ENCODE data around the gene FGF4. TPM values are rescaled to one million over a fixed set of nuclear protein-coding genes. Genes with fewer than 3 reads are reported as not detected.

The FGF4 gene
- total RNA-seq, 4 donors from 2014 or later = not detected

DNA sequence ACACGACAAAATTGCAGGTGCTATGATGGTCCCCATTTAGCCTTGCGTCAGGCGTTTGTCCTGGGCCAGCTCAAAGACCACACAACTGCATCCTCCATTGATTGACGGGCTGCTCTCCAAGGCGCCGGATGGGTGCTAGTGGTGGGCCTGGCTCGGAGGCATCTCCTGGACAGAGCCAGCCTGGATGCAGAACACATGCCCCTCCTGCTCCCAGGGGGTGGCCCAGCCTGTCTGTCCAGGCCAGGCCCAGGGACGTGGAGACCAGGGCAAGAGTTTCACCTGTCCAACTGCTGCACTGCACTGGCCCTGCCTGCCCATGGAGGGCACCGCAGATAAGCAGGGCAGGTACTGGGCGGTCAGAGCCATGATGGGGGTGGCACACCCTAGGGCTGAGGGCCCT lies 47.9 kb downstream of the FGF4 start:
- Histone ChIP-seq H3K27me3 (peaks cover 0 to 83% (median 2%) of the 10 kb centered on the region in 4 donors), H3K9me3 (no peaks in the 10 kb centered on the region)
- no peak for DNase-seq (ENCODE audit: extremely low spot score)

DNA sequence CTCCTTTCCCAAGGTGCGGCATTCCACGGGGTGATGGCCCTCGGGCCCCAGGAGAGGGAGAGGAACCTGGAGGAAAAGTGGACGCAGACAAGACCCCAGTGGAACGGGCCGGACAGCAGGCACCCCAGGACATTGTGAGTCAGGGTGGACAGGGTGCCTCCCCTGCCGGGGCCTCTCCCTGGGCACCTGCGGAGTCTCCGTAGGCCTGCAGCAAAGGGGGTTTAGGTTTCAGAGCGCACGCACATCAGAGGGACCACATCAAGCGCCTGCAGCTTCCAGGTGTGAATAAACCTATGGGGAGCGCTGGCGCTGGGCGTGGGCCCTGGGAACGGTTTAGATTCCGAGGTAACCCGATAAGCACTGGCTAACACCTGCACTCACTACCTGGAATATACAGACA lies 48.7 kb downstream of the FGF4 start:
- intact Hi-C loops (cut with DNase I) = no loop called here
- H3K4me3 ChIP-seq = no peak overlapping the region
- H3K9me3 ChIP-seq = no peaks in the 10 kb centered on the region
- TF ChIP-seq EP300 (IDR thresholded peaks at IDR 0.05) = no peak
- TF ChIP-seq, protein P1, sequence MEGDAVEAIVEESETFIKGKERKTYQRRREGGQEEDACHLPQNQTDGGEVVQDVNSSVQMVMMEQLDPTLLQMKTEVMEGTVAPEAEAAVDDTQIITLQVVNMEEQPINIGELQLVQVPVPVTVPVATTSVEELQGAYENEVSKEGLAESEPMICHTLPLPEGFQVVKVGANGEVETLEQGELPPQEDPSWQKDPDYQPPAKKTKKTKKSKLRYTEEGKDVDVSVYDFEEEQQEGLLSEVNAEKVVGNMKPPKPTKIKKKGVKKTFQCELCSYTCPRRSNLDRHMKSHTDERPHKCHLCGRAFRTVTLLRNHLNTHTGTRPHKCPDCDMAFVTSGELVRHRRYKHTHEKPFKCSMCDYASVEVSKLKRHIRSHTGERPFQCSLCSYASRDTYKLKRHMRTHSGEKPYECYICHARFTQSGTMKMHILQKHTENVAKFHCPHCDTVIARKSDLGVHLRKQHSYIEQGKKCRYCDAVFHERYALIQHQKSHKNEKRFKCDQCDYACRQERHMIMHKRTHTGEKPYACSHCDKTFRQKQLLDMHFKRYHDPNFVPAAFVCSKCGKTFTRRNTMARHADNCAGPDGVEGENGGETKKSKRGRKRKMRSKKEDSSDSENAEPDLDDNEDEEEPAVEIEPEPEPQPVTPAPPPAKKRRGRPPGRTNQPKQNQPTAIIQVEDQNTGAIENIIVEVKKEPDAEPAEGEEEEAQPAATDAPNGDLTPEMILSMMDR (IDR thresholded peaks at IDR 0.05) = no peak
- TF ChIP-seq POLR2AphosphoS5 (IDR thresholded peaks at IDR 0.05) = no peak
- TF ChIP-seq POLR2A (IDR thresholded peaks at IDR 0.05; ENCODE audit: low read depth) = no peak
- H3K27me3 ChIP-seq = peaks cover 0 to 83% (median 2%) of the 10 kb centered on the region in 4 donors
- no peak for DNase-seq (ENCODE audit: extremely low spot score)
- H3K27ac ChIP-seq (replicated peaks in 1 of 4) = no peak overlapping the region
- 80% methylated on average over 14 of the region's 18 CpGs for WGBS
- no peaks in the 10 kb centered on the region for H3K4me1 ChIP-seq
- H3K36me3 ChIP-seq = no peaks in the 10 kb centered on the region

More for the DNA sequence above, 47.9 kb downstream of the FGF4 start:
- TF ChIP-seq EP300 (IDR thresholded peaks at IDR 0.05) (no peak), POLR2A (IDR thresholded peaks at IDR 0.05; ENCODE audit: low read depth) (no peak), POLR2AphosphoS5 (IDR thresholded peaks at IDR 0.05) (no peak)
- TF ChIP-seq, protein P1 (IDR thresholded peaks at IDR 0.05) = no peak
- WGBS = 88% methylated on average over 8 of the region's 10 CpGs
- no peaks in the 10 kb centered on the region for H3K4me1 ChIP-seq
- intact Hi-C loops (cut with DNase I) = no loop called here
- H3K27ac ChIP-seq (replicated peaks in 1 of 4) = no peak overlapping the region
- H3K4me3 ChIP-seq = no peak overlapping the region
- no peaks in the 10 kb centered on the region for H3K36me3 ChIP-seq

- TF ChIP-seq POLR2AphosphoS5 (IDR thresholded peaks at IDR 0.05) = no peak
- no peak for TF ChIP-seq EP300 (IDR thresholded peaks at IDR 0.05)
- TF ChIP-seq POLR2A (IDR thresholded peaks at IDR 0.05; ENCODE audit: low read depth) = no peak
- TF ChIP-seq, protein P1 (IDR thresholded peaks at IDR 0.05) = no peak
- H3K9me3 ChIP-seq = no peaks in the 10 kb centered on the region
- no peak overlapping the region for H3K27ac ChIP-seq (replicated peaks in 1 of 4)
- intact Hi-C loops (cut with DNase I) = no loop called here
- no peak for DNase-seq (ENCODE audit: extremely low spot score)
- peaks cover 0 to 83% (median 2%) of the 10 kb centered on the region in 4 donors for H3K27me3 ChIP-seq
- no peaks in the 10 kb centered on the region for H3K4me1 ChIP-seq
- H3K4me3 ChIP-seq = no peak overlapping the region
- WGBS = 76% methylated on average over 9 of the region's 9 CpGs
- H3K36me3 ChIP-seq = no peaks in the 10 kb centered on the region
These were observed 49.1 kb downstream of the FGF4 start for GRCh38 chr11:69726019-69726418.

- Histone ChIP-seq H3K4me3 (no peak overlapping the region), H3K36me3 (no peaks in the 10 kb centered on the region), H3K27ac (replicated peaks in 1 of 4) (no peak overlapping the region), H3K9me3 (no peaks in the 10 kb centered on the region), H3K4me1 (no peaks in the 10 kb centered on the region), H3K27me3 (peaks cover 0 to 87% (median 15%) of the 10 kb centered on the region in 4 donors)
- WGBS = 29% methylated on average over 1 of the region's 9 CpGs
- intact Hi-C loops (cut with DNase I) = no loop called here
- no peak for TF ChIP-seq EP300 (IDR thresholded peaks at IDR 0.05)
- TF ChIP-seq, protein P1 (IDR thresholded peaks at IDR 0.05) = no peak
- no peak for TF ChIP-seq POLR2AphosphoS5 (IDR thresholded peaks at IDR 0.05)
- no peak for TF ChIP-seq POLR2A (IDR thresholded peaks at IDR 0.05; ENCODE audit: low read depth)
- DNase-seq (ENCODE audit: extremely low spot score) = no peak
These were observed 53.4 kb downstream of the FGF4 start for GRCh38 chr11:69721745-69722144.

DNA sequence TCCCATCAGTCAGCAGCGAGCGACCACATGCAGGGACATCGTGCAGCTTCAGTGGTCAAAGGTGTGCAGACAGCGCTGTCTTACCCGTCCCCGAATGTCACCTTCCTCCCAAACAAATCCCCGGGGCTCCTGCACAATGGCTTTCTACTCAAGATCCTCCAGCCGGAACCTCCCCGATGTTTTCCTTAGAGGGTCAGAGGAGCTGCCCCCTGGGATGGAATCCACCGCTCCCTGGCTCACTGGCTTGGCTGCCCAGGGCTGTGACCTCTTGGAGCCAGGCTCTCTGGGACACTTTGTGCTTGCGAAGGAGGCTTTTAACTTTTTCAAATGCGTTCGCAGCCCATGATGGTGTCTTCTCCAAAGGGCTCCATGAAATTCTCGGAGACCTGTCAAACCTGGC lies 54.0 kb downstream of the FGF4 start:
- H3K27ac ChIP-seq (replicated peaks in 1 of 4) = no peak overlapping the region
- H3K27me3 ChIP-seq = peaks cover 0 to 87% (median 15%) of the 10 kb centered on the region in 4 donors
- 41% methylated on average over 14 of the region's 14 CpGs for WGBS
- no peak overlapping the region for H3K4me3 ChIP-seq
- no peaks in the 10 kb centered on the region for H3K36me3 ChIP-seq
- H3K9me3 ChIP-seq = no peaks in the 10 kb centered on the region
- DNase-seq (ENCODE audit: extremely low spot score) = no peak
- TF ChIP-seq EP300 (IDR thresholded peaks at IDR 0.05) = no peak
- TF ChIP-seq, protein P1 (IDR thresholded peaks at IDR 0.05) = no peak
- TF ChIP-seq POLR2A (IDR thresholded peaks at IDR 0.05; ENCODE audit: low read depth) = no peak
- TF ChIP-seq POLR2AphosphoS5 (IDR thresholded peaks at IDR 0.05) = no peak
- intact Hi-C loops (cut with DNase I) = no loop called here
- no peaks in the 10 kb centered on the region for H3K4me1 ChIP-seq

Measured in esophagus muscularis mucosa (tissue), 4 donors.